Loucy (cell line): ENCODE data around the gene CEP41.

Experiments used
- CTCF ChIP-seq: fragments of 200-600 bp; sonication (generic); conservative IDR thresholded peaks from 2 replicates; pipeline ENCODE4 v1.5.1; 2014; ENCODE audit warnings: mild to moderate bottlenecking, antibody characterized with exemption, low read length
- EZH2phosphoT487 ChIP-seq: fragments of 200-600 bp; IDR thresholded peaks from 2 replicates; pipeline ENCODE4 v1.6.1; 2018; ENCODE audit warnings: antibody characterized with exemption, mild to moderate bottlenecking, moderate library complexity, borderline replicate concordance

GRCh38 chr7:130418306-130418705 lies 22.5 kb downstream of the CEP41 start:
- TF ChIP-seq CTCF (no peak), EZH2phosphoT487 (no peak)
